Gastrocnemius medialis (tissue), 4 donors: ENCODE results near the gene CATSPER4.

Source experiments
- CTCF ChIP-seq, 5 experiments: fragments of 450-650 bp in 3 of 5; fragments of 200-600 bp in 2 of 5; sonication (generic) in 2 of 5; IDR thresholded peaks in 4 of 5; conservative IDR thresholded peaks in 1 of 5; 1 replicate in 4 of 5; 2 replicates in 1 of 5; pipeline ENCODE4 v1.5.1; 2016 to 2019; ENCODE audit warnings: antibody characterized with exemption in 5 of 5, mild to moderate bottlenecking in 3 of 5, moderate library complexity in 3 of 5
- POLR2A ChIP-seq, 2 donors: fragments of 450-650 bp; IDR thresholded peaks; one replicate each; pipeline ENCODE4 v1.6.1; 2017; ENCODE audit warnings: antibody characterized with exemption in 2 of 2, mild to moderate bottlenecking in 2 of 2, moderate library complexity in 2 of 2

DNA sequence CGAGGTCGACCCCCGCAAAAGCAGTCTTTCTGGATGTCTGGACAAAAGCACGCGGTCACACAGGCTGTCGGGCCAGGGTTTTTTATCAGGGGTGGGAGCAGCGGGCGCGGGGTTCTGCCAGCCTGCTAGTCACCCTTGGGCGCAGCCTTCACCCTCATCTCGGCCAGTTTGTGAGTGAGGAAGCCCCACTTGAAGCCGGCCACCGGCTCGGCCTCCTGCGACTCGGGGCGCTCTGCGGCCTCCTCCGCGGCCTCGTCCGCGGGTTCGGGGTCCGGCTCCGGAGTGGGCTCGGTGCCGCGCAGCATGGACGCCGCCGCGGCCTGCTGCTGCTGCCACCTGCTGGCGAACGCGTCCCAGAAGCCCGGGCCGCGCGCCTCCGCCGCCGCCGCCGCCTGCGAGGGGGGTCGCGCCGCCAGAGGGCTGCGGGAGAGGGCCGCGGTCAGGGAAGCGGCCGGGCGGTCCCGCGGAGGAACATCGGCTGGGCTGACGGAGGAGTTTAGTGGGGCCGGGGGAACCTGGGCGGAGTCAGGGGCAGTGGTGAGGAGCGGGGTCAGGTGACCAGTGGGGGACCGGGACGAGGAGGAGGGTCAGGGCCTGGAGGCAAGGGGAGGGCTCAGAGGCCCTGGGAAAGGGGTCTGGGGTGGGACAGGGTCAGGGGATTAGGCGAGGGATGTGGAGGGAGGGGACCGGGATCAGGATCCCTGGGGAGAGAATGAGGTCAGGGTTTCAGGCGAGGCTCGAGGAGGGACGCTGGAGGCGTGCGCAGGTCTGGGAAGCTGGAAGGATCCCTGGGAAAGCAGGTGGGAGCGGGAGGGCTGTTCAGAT is 26.2 kb upstream of the CATSPER4 start:
- peak in 4 of 5 experiments; percentile 87 to 95 (median 90) for TF ChIP-seq CTCF (IDR thresholded peaks at IDR 0.05 in 4 of 5, conservative IDR thresholded peaks at IDR 0.05 in 1 of 5)
- TF ChIP-seq POLR2A (IDR thresholded peaks at IDR 0.05): no peak
